ENCODE data around the gene MAT2A.
"Not testable (repeated sequence)": the region's sequence is repeated elsewhere in the genome, so short reads cannot be mapped to it uniquely, and the experiment has no call there.

MAT2A gene

GRCh38 chr2:85580206-85580605 lies 41.2 kb downstream of the MAT2A start:
- no peak for DNase-seq

- no peak for DNase-seq
Observed at GRCh38 chr2:85582492-85582891, 43.5 kb downstream of the MAT2A start.

GRCh38 chr2:85583667-85584353 lies 44.8 kb downstream of the MAT2A start:
- DNase-seq = no peak

- no peak for DNase-seq
Observed at GRCh38 chr2:85584354-85584856, 45.4 kb downstream of the MAT2A start, which contains the start of gene VAMP5. Gene VAMP5, plus strand, starts transcription at chr2:85584431. Its CDS starts 60 bp downstream, at chr2:85584491.

GRCh38 chr2:85584857-85585780 lies 46.2 kb downstream of the MAT2A start:
- DNase-seq = no peak

GRCh38 chr2:85585781-85586105 lies 46.8 kb downstream of the MAT2A start:
- no peak for DNase-seq

GRCh38 chr2:85588236-85588635 lies 49.3 kb downstream of the MAT2A start:
- no peak for DNase-seq

GRCh38 chr2:85588645-85589044 lies 49.7 kb downstream of the MAT2A start:
- no peak for DNase-seq

- no peak for DNase-seq
Observed at GRCh38 chr2:85589181-85589580, 50.2 kb downstream of the MAT2A start.

- no peak for DNase-seq
Observed at GRCh38 chr2:85589982-85590791, 51.2 kb downstream of the MAT2A start.

- no peak for DNase-seq
Observed at GRCh38 chr2:85590950-85591349, 52.0 kb downstream of the MAT2A start.

GRCh38 chr2:85591563-85591962 lies 52.6 kb downstream of the MAT2A start:
- DNase-seq = no peak

- DNase-seq = not testable (repeated sequence)
Observed at GRCh38 chr2:85592299-85592698, 53.3 kb downstream of the MAT2A start.

- no peak for DNase-seq
Observed at GRCh38 chr2:85593023-85593422, 54.1 kb downstream of the MAT2A start.
